Measurements from ENCODE around the gene STRBP. TPM values are rescaled to one million over a fixed set of nuclear protein-coding genes. Genes with fewer than 3 reads are reported as not detected.

Gene STRBP
- total RNA-seq, 1 donor from 2014 or later: 56.7 TPM

DNA sequence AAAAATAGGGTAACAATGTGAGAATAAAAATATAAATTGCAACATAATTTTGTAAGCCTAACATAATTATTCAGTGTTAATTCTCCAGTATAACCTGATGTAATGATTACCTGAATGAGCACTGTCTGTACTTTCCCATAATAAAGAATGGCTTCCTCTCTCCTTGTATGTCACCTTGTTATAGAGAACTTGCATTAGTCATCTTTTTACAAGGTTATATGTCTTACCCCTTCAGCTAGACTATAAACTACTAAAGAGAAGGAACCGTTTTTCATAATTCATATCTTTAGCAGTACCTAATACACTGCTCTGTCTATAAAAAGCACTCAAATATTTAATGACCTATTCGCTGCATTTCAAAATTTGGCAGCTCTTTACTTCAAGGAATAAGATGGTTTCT lies 19.8 kb downstream of the STRBP start:
- Mint-ChIP-seq H3K4me3 (no peak overlapping the region), H3K36me3 (peaks cover 8% of the 10 kb centered on the region), H3K27me3 (no peaks in the 10 kb centered on the region), H3K27ac (no peak overlapping the region), H3K4me1 (ENCODE audit: unreplicated experiment) (peaks cover 12% of the 10 kb centered on the region), H3K9me3 (peaks cover 4% of the 10 kb centered on the region)
- TF ChIP-seq, protein P1, sequence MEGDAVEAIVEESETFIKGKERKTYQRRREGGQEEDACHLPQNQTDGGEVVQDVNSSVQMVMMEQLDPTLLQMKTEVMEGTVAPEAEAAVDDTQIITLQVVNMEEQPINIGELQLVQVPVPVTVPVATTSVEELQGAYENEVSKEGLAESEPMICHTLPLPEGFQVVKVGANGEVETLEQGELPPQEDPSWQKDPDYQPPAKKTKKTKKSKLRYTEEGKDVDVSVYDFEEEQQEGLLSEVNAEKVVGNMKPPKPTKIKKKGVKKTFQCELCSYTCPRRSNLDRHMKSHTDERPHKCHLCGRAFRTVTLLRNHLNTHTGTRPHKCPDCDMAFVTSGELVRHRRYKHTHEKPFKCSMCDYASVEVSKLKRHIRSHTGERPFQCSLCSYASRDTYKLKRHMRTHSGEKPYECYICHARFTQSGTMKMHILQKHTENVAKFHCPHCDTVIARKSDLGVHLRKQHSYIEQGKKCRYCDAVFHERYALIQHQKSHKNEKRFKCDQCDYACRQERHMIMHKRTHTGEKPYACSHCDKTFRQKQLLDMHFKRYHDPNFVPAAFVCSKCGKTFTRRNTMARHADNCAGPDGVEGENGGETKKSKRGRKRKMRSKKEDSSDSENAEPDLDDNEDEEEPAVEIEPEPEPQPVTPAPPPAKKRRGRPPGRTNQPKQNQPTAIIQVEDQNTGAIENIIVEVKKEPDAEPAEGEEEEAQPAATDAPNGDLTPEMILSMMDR (conservative IDR thresholded peaks at IDR 0.05): no peak
- DNase-seq (ENCODE audit: extremely low spot score, unreplicated experiment): no peak

GRCh38 chr9:123246534-123246933 lies 21.9 kb downstream of the STRBP start:
- Mint-ChIP-seq H3K9me3 (peaks cover 5% of the 10 kb centered on the region), H3K27me3 (no peaks in the 10 kb centered on the region), H3K27ac (no peak overlapping the region), H3K4me3 (no peak overlapping the region), H3K36me3 (peaks cover 9% of the 10 kb centered on the region), H3K4me1 (ENCODE audit: unreplicated experiment) (peaks cover 11% of the 10 kb centered on the region)
- TF ChIP-seq, protein P1 (conservative IDR thresholded peaks at IDR 0.05): no peak
- no peak for DNase-seq (ENCODE audit: extremely low spot score, unreplicated experiment)

DNA sequence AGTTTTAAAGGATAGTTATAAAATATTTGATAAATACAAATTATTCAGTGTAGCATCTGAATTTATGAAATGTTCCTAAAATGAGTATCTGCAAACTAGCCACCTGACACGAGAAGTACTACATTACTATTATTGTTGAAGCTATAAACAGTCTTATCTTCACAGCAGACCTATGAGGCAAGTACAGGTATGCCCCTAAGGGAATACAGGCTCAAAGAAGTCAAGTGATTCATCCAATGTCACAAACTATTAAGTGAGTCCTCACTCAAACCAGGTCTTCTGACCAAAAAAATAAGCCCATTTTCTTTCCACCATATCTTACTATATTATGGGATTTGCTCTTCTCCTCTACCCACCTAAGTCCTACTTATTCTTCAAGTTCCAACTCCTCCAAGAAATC lies 28.7 kb downstream of the STRBP start:
- TF ChIP-seq, protein P1 (conservative IDR thresholded peaks at IDR 0.05): no peak
- H3K4me3 Mint-ChIP-seq: no peak overlapping the region
- no peaks in the 10 kb centered on the region for H3K27me3 Mint-ChIP-seq
- H3K36me3 Mint-ChIP-seq: peaks cover 14% of the 10 kb centered on the region
- no peak for DNase-seq (ENCODE audit: extremely low spot score, unreplicated experiment)
- peaks cover 17% of the 10 kb centered on the region for H3K4me1 Mint-ChIP-seq (ENCODE audit: unreplicated experiment)
- H3K27ac Mint-ChIP-seq: no peak overlapping the region
- H3K9me3 Mint-ChIP-seq: peaks cover 7% of the 10 kb centered on the region

DNA sequence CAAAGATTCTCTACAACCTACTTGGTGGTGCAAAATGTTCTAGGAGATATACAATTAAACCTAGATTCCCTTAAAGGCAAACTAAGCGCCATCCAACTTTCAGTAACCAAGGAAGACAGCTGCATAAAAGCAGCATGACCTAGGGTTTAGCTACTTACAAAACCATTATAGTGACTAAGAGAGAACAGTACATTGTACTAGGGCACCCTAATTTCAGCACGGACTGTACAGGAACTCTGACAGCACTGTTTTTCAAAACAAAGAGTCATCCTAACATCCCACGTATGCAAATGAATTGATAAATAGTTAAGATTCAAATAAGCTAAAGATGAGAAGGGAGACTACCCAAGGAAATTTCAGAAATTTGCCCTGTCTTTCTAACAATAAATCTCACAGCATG lies 30.0 kb downstream of the STRBP start:
- Mint-ChIP-seq H3K27me3 (no peaks in the 10 kb centered on the region), H3K36me3 (peaks cover 14% of the 10 kb centered on the region), H3K27ac (no peak overlapping the region), H3K4me3 (no peak overlapping the region), H3K9me3 (peaks cover 7% of the 10 kb centered on the region), H3K4me1 (ENCODE audit: unreplicated experiment) (peaks cover 20% of the 10 kb centered on the region)
- TF ChIP-seq, protein P1 (conservative IDR thresholded peaks at IDR 0.05): no peak
- no peak for DNase-seq (ENCODE audit: extremely low spot score, unreplicated experiment)

DNA sequence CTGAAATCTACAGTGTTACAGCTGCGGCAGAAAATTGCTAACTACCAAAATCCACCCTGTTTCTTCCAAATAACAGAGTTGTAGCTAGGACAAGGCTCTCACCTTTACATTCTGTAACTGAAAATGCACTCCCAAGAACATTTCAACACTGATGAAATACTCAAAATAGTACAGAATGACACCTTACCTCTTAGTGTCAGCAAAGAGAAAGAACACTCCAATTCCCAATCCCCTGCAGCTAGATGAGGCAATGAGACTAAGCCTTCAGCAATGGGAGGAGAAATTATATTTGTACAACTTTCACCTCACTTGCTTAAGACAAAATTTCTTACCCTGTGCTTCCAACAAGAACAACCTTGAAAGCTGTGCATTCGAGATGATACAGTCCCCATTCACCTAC lies 31.2 kb downstream of the STRBP start:
- Mint-ChIP-seq H3K27me3 (no peaks in the 10 kb centered on the region), H3K36me3 (peaks cover 17% of the 10 kb centered on the region), H3K4me1 (ENCODE audit: unreplicated experiment) (peaks cover 25% of the 10 kb centered on the region), H3K27ac (no peak overlapping the region), H3K9me3 (peaks cover 7% of the 10 kb centered on the region), H3K4me3 (no peak overlapping the region)
- DNase-seq (ENCODE audit: extremely low spot score, unreplicated experiment): no peak
- TF ChIP-seq, protein P1 (conservative IDR thresholded peaks at IDR 0.05): no peak

GRCh38 chr9:123235448-123235847 lies 32.9 kb downstream of the STRBP start:
- TF ChIP-seq, protein P1 (conservative IDR thresholded peaks at IDR 0.05): no peak
- H3K27me3 Mint-ChIP-seq: no peaks in the 10 kb centered on the region
- peaks cover 11% of the 10 kb centered on the region for H3K36me3 Mint-ChIP-seq
- no peak for DNase-seq (ENCODE audit: extremely low spot score, unreplicated experiment)
- no peak overlapping the region for H3K4me3 Mint-ChIP-seq
- no peaks in the 10 kb centered on the region for H3K9me3 Mint-ChIP-seq
- no peak overlapping the region for H3K27ac Mint-ChIP-seq
- H3K4me1 Mint-ChIP-seq (ENCODE audit: unreplicated experiment): peaks cover 28% of the 10 kb centered on the region

Measured in type B pancreatic cell (in vitro differentiated cells).